Measurements from ENCODE around the gene ENDOG. TPM values are rescaled to one million over a fixed set of nuclear protein-coding genes. Genes with fewer than 3 reads are reported as not detected.

Gene ENDOG
- total and polyA plus RNA-seq, 2 donors (not counting 1 experiment from before 2014, with no cell fraction given) = 5.2 to 15.5 TPM

GRCh38 chr9:128782669-128783068 lies 35.6 kb upstream of the ENDOG start:
- Histone ChIP-seq H3K27ac (ENCODE audit: insufficient read depth, low read length) (no peak overlapping the region), H3K9ac (ENCODE audit: insufficient read depth, low read length) (no peak overlapping the region), H3K4me1 (ENCODE audit: control insufficient read depth, extremely low read depth, insufficient read depth, low read length) (no peaks in the 10 kb centered on the region), H3K27me3 (ENCODE audit: control insufficient read depth, insufficient read depth, low read length) (no peaks in the 10 kb centered on the region), H2AFZ (ENCODE audit: low read length) (no peak overlapping the region), H3K4me3 (replicated peaks in 1 of 4; ENCODE audit: control extremely low read depth in 1 of 4, insufficient read depth in 1 of 4, low read depth in 3 of 4, low read length in 4 of 4) (no peak overlapping the region), H3K4me2 (ENCODE audit: extremely low read depth, insufficient read depth, low read length) (no peak overlapping the region), H3K79me2 (ENCODE audit: control insufficient read depth, insufficient read depth, low read length) (peaks cover 5% of the 10 kb centered on the region), H4K20me1 (ENCODE audit: control insufficient read depth, extremely low read depth, insufficient read depth, low read length) (no peaks in the 10 kb centered on the region), H3K36me3 (ENCODE audit: control insufficient read depth, insufficient read depth, low read length) (no peaks in the 10 kb centered on the region), H3K9me3 (ENCODE audit: control insufficient read depth, insufficient read depth, low read depth, low read length) (no peaks in the 10 kb centered on the region)
- no peak for TF ChIP-seq EZH2 (IDR thresholded peaks at IDR 0.05; ENCODE audit: low read length, missing control alignments)
- TF ChIP-seq CTCF (conservative IDR thresholded peaks at IDR 0.05 in 1 of 2, IDR thresholded peaks at IDR 0.05 in 1 of 2; ENCODE audit: low read depth in 1 of 2, low read length in 2 of 2) = no peak
- no peak for DNase-seq (ENCODE audit: low read depth in 2 of 2)

- Histone ChIP-seq H3K79me2 (ENCODE audit: control insufficient read depth, insufficient read depth, low read length) (peaks cover 14% of the 10 kb centered on the region), H3K27me3 (ENCODE audit: control insufficient read depth, insufficient read depth, low read length) (no peaks in the 10 kb centered on the region), H3K9me3 (ENCODE audit: control insufficient read depth, insufficient read depth, low read depth, low read length) (no peaks in the 10 kb centered on the region), H3K36me3 (ENCODE audit: control insufficient read depth, insufficient read depth, low read length) (peaks cover under 1% of the 10 kb centered on the region), H3K4me2 (ENCODE audit: extremely low read depth, insufficient read depth, low read length) (no peak overlapping the region), H3K9ac (ENCODE audit: insufficient read depth, low read length) (no peak overlapping the region), H3K4me1 (ENCODE audit: control insufficient read depth, extremely low read depth, insufficient read depth, low read length) (no peaks in the 10 kb centered on the region), H2AFZ (ENCODE audit: low read length) (no peak overlapping the region), H3K4me3 (replicated peaks in 1 of 4; ENCODE audit: control extremely low read depth in 1 of 4, insufficient read depth in 1 of 4, low read depth in 3 of 4, low read length in 4 of 4) (no peak overlapping the region), H4K20me1 (ENCODE audit: control insufficient read depth, extremely low read depth, insufficient read depth, low read length) (no peaks in the 10 kb centered on the region), H3K27ac (ENCODE audit: insufficient read depth, low read length) (no peak overlapping the region)
- TF ChIP-seq EZH2 (IDR thresholded peaks at IDR 0.05; ENCODE audit: low read length, missing control alignments) (no peak), CTCF (conservative IDR thresholded peaks at IDR 0.05 in 1 of 2, IDR thresholded peaks at IDR 0.05 in 1 of 2; ENCODE audit: low read depth in 1 of 2, low read length in 2 of 2) (no peak)
- DNase-seq (ENCODE audit: low read depth in 2 of 2) = no peak
Observed at GRCh38 chr9:128785427-128785826, 32.9 kb upstream of the ENDOG start.

GRCh38 chr9:128786681-128787601 lies 31.4 kb upstream of the ENDOG start, which contains the start of gene TBC1D13:
Gene TBC1D13 (plus strand): TSS chr9:128787253. CDS start chr9:128787354, 101 bp downstream.
- peak; percentile 78 for DNase-seq (ENCODE audit: low read depth in 2 of 2)
- H3K79me2 ChIP-seq (ENCODE audit: control insufficient read depth, insufficient read depth, low read length) = peaks cover 14% of the 10 kb centered on the region
- no peaks in the 10 kb centered on the region for H3K4me1 ChIP-seq (ENCODE audit: control insufficient read depth, extremely low read depth, insufficient read depth, low read length)
- H3K27me3 ChIP-seq (ENCODE audit: control insufficient read depth, insufficient read depth, low read length) = no peaks in the 10 kb centered on the region
- H2AFZ ChIP-seq (ENCODE audit: low read length) = peak within 1 kb of the TSS; percentile 92
- H3K9me3 ChIP-seq (ENCODE audit: control insufficient read depth, insufficient read depth, low read depth, low read length) = no peaks in the 10 kb centered on the region
- H3K9ac ChIP-seq (ENCODE audit: insufficient read depth, low read length) = peak within 1 kb of the TSS; percentile 83
- peaks cover 7% of the 10 kb centered on the region for H3K36me3 ChIP-seq (ENCODE audit: control insufficient read depth, insufficient read depth, low read length)
- peak within 1 kb of the TSS; percentile 63 for H3K27ac ChIP-seq (ENCODE audit: insufficient read depth, low read length)
- H3K4me2 ChIP-seq (ENCODE audit: extremely low read depth, insufficient read depth, low read length) = peak within 1 kb of the TSS; percentile 90
- no peak for TF ChIP-seq EZH2 (IDR thresholded peaks at IDR 0.05; ENCODE audit: low read length, missing control alignments)
- no peak for TF ChIP-seq CTCF (conservative IDR thresholded peaks at IDR 0.05 in 1 of 2, IDR thresholded peaks at IDR 0.05 in 1 of 2; ENCODE audit: low read depth in 1 of 2, low read length in 2 of 2)
- H4K20me1 ChIP-seq (ENCODE audit: control insufficient read depth, extremely low read depth, insufficient read depth, low read length) = no peaks in the 10 kb centered on the region
- H3K4me3 ChIP-seq (replicated peaks in 1 of 4; ENCODE audit: control extremely low read depth in 1 of 4, insufficient read depth in 1 of 4, low read depth in 3 of 4, low read length in 4 of 4) = peak within 1 kb of the TSS; percentile 76 to 93 (median 89)
